H1 (cell line): ENCODE measurements around the gene MYLK2. TPM values are rescaled to one million over a fixed set of nuclear protein-coding genes. Genes with fewer than 3 reads are reported as not detected.

Experiments used
- CTCF ChIA-PET: fragments of 300-600 bp; sonication (Branson Sonifier 250); formaldehyde crosslinking; loops from one replicate; lab custom pipeline; 2021; ENCODE audit not compliant: partially characterized antibody; lab: Charles Lee
- POLR2A ChIA-PET: fragments of 300-600 bp; sonication (Branson Sonifier 250); formaldehyde crosslinking; loops from one replicate; lab custom pipeline; 2021; ENCODE audit warnings: inconsistent platforms; ENCODE audit not compliant: partially characterized antibody; lab: Charles Lee
- DNase-seq, 2 experiments: peaks; one replicate each; pipeline versions ENCODE4 v3.0.0 to v3.0.0-alpha.2; 2010 to 2022; ENCODE audit warnings: low spot score in 2 of 2, low read depth in 1 of 2, mixed read lengths in 1 of 2
- FAIRE-seq: peaks from 2 replicates; lab custom pipeline; 2011; peaks lifted over from hg19 to GRCh38; lab: Jason Lieb, UNC
- H2AFZ ChIP-seq: 2 replicates; pipeline ENCODE4 v1.8.1; 2012; ENCODE audit warnings: low read length, inconsistent platforms
- H2AK5ac ChIP-seq: 2 replicates; pipeline ENCODE4 v1.6.1; 2013; ENCODE audit warnings: low read depth, low read length
- H2BK120ac ChIP-seq: replicated peaks from 2 replicates; pipeline ENCODE3; 2013; ENCODE audit warnings: low read depth, low read length, inconsistent platforms
- H2BK12ac ChIP-seq: 2 replicates; pipeline ENCODE4 v1.6.1; 2013; ENCODE audit warnings: low read depth, low read length
- H2BK15ac ChIP-seq: 2 replicates; pipeline ENCODE4 v1.6.1; 2013; ENCODE audit warnings: low read length
- H2BK20ac ChIP-seq: 2 replicates; pipeline ENCODE4 v1.6.1; 2013; ENCODE audit warnings: low read length
- H2BK5ac ChIP-seq: 2 replicates; pipeline ENCODE4 v1.6.1; 2013; ENCODE audit warnings: low read depth, low read length
- H3K14ac ChIP-seq: 2 replicates; pipeline ENCODE4 v1.6.1; 2013; ENCODE audit warnings: inconsistent platforms; ENCODE audit not compliant: insufficient read length
- H3K18ac ChIP-seq: 2 replicates; pipeline ENCODE4 v1.6.1; 2013; ENCODE audit warnings: low read length; ENCODE audit errors: extremely low read depth
- H3K23ac ChIP-seq: 2 replicates; pipeline ENCODE4 v1.6.1; 2013; ENCODE audit warnings: inconsistent platforms; ENCODE audit not compliant: insufficient read length
- H3K23me2 ChIP-seq: 2 replicates; pipeline ENCODE4 v1.6.1; 2013; ENCODE audit warnings: low read depth, low read length
- H3K27ac ChIP-seq: 2 replicates; pipeline ENCODE4 v1.6.1; 2011; ENCODE audit warnings: low read depth, low read length, inconsistent platforms
- H3K27me3 ChIP-seq, 4 experiments: replicated peaks in 1 of 4; 1 replicate in 1 of 4; 2 replicates in 3 of 4; pipeline versions ENCODE4 v1.6.1 to v1.8.1; 2011 to 2013; ENCODE audit warnings: low read length in 3 of 4, mild to moderate bottlenecking in 3 of 4, inconsistent platforms in 2 of 4, mixed read lengths in 2 of 4, moderate library complexity in 1 of 4; ENCODE audit not compliant: control insufficient read depth in 3 of 4, insufficient read depth in 3 of 4; ENCODE audit errors: extremely low read depth in 1 of 4
- H3K36me3 ChIP-seq, 4 experiments: 2 replicates each; pipeline versions ENCODE4 v1.6.1 to v1.8.1; 2011 to 2013; ENCODE audit warnings: mild to moderate bottlenecking in 4 of 4, low read length in 3 of 4, moderate library complexity in 2 of 4, control low read depth in 1 of 4, inconsistent platforms in 1 of 4; ENCODE audit not compliant: insufficient read depth in 4 of 4, control insufficient read depth in 2 of 4
- H3K4ac ChIP-seq: replicated peaks from 2 replicates; pipeline ENCODE3; 2013; ENCODE audit warnings: low read length, low read depth, mixed read lengths, inconsistent platforms; ENCODE audit not compliant: insufficient read length
- H3K4me1 ChIP-seq, 4 experiments: replicated peaks in 1 of 4; 1 replicate in 1 of 4; 2 replicates in 3 of 4; pipeline versions ENCODE4 v1.6.1 to v1.8.1; 2011 to 2013; ENCODE audit warnings: low read length in 3 of 4, inconsistent platforms in 2 of 4, mixed read lengths in 1 of 4; ENCODE audit not compliant: insufficient read depth in 4 of 4, control insufficient read depth in 3 of 4
- H3K4me2 ChIP-seq, 2 experiments: 2 replicates each; pipeline versions ENCODE4 v1.6.1 to v1.8.1; 2011 to 2013; ENCODE audit warnings: low read depth in 2 of 2, low read length in 2 of 2, control low read depth in 1 of 2, inconsistent platforms in 1 of 2, mild to moderate bottlenecking in 1 of 2; ENCODE audit not compliant: insufficient read depth in 1 of 2
- H3K4me3 ChIP-seq, 4 experiments: fragments of 200-600, 300-600 bp in 1 of 4; sonication (generic), shearing (Covaris generic), sonication (Bioruptor Twin) in 1 of 4; 2 replicates each; pipeline versions ENCODE4 v1.5.1 to v1.8.1; 2011 to 2016; ENCODE audit warnings: low read length in 4 of 4, low read depth in 3 of 4, control low read depth in 2 of 4, inconsistent platforms in 2 of 4, mild to moderate bottlenecking in 2 of 4, mixed read lengths in 1 of 4, moderate library complexity in 1 of 4; ENCODE audit not compliant: insufficient read depth in 2 of 4; ENCODE audit errors: extremely low read depth in 1 of 4
- H3K56ac ChIP-seq: replicated peaks from 2 replicates; pipeline ENCODE3; 2013; ENCODE audit warnings: low read depth, mild to moderate bottlenecking, mixed read lengths, low read length, inconsistent platforms; ENCODE audit not compliant: insufficient read length
- H3K79me1 ChIP-seq: 2 replicates; pipeline ENCODE4 v1.6.1; 2013; ENCODE audit warnings: low read depth, low read length, control low read depth
- H3K79me2 ChIP-seq, 2 experiments: 2 replicates each; pipeline versions ENCODE4 v1.6.1 to v1.8.1; 2012 to 2013; ENCODE audit warnings: low read length in 2 of 2, mild to moderate bottlenecking in 2 of 2, inconsistent platforms in 1 of 2; ENCODE audit not compliant: insufficient read depth in 2 of 2, control insufficient read depth in 1 of 2
- H3K9ac ChIP-seq, 4 experiments: replicated peaks in 1 of 4; 1 replicate in 1 of 4; 2 replicates in 3 of 4; pipeline versions ENCODE4 v1.6.1 to v1.8.1; 2011 to 2013; ENCODE audit warnings: low read depth in 3 of 4, low read length in 3 of 4, control low read depth in 2 of 4, mild to moderate bottlenecking in 2 of 4, moderate library complexity in 2 of 4, inconsistent platforms in 1 of 4; ENCODE audit errors: extremely low read depth in 1 of 4
- H3K9me3 ChIP-seq, 2 experiments: 2 replicates each; pipeline versions ENCODE4 v1.6.1 to v1.8.1; 2012 to 2013; ENCODE audit warnings: mild to moderate bottlenecking in 2 of 2, moderate library complexity in 2 of 2, control low read depth in 1 of 2, inconsistent platforms in 1 of 2, low read depth in 1 of 2, low read length in 1 of 2, mixed read lengths in 1 of 2; ENCODE audit not compliant: insufficient read depth in 2 of 2
- H4K20me1 ChIP-seq, 2 experiments: replicated peaks in 1 of 2; 2 replicates each; pipeline versions ENCODE3 to v1.8.1; 2011 to 2013; ENCODE audit warnings: inconsistent platforms in 2 of 2, low read length in 2 of 2, mild to moderate bottlenecking in 1 of 2; ENCODE audit not compliant: insufficient read depth in 2 of 2, control insufficient read depth in 1 of 2
- H4K5ac ChIP-seq: 2 replicates; pipeline ENCODE4 v1.6.1; 2013; ENCODE audit warnings: low read length, low read depth, mixed read lengths, inconsistent platforms; ENCODE audit not compliant: insufficient read length
- H4K8ac ChIP-seq: 2 replicates; pipeline ENCODE4 v1.8.0; 2013; ENCODE audit warnings: mild to moderate bottlenecking, moderate library complexity, low read length, inconsistent platforms; ENCODE audit not compliant: insufficient read depth; ENCODE audit errors: extremely low read depth
- H4K91ac ChIP-seq: replicated peaks from 2 replicates; pipeline ENCODE3; 2013; ENCODE audit warnings: low read length, mixed read lengths, inconsistent platforms; ENCODE audit not compliant: insufficient read length
- CBX8 ChIP-seq: fragments of 300-800, 300-1000 bp; sonication (generic); IDR thresholded peaks from 2 replicates; pipeline ENCODE4 v1.7.1; 2016; ENCODE audit warnings: low read depth, low read length, borderline replicate concordance
- SRF ChIP-seq: IDR thresholded peaks from 2 replicates; pipeline ENCODE4 v1.6.1; 2011; ENCODE audit warnings: mild to moderate bottlenecking, low read depth, low read length, moderate library complexity
- TAF1 ChIP-seq: IDR thresholded peaks from 2 replicates; pipeline ENCODE4 v1.6.1; 2011; ENCODE audit warnings: mild to moderate bottlenecking, low read depth, low read length
- WGBS, 2 experiments: shearing (Covaris generic) in 1 of 2; methylation state at CpG; one replicate each; pipeline versions ENCODE4 v1.1.6 to v1.1.7; 2013 to 2015; ENCODE audit warnings: low lambda C conversion rate in 2 of 2, mixed read lengths in 2 of 2, inconsistent platforms in 1 of 2, low coverage in 1 of 2, missing lambda C conversion rate in 1 of 2; ENCODE audit not compliant: insufficient replicate concordance in 2 of 2, insufficient coverage in 1 of 2, insufficient read length in 1 of 2; ENCODE audit errors: extremely low coverage in 1 of 2, missing lambda C conversion rate in 1 of 2; 5-methylcytosine and 5-hydroxymethylcytosine counted together
- polyA plus RNA-seq, 7 experiments: library from polyadenylated mRNA; depleted of rRNA in 3 of 7; stranded (reverse) in 5 of 7; unstranded in 2 of 7; fragments of >200 nt in 5 of 7; fragments of 200-250 nt in 2 of 7; gene quantifications; 1 replicate in 5 of 7; 2 replicates in 1 of 7; 4 replicates in 1 of 7; pipeline versions ENCODE4 v1.2.1 to v1.2.3, GENCODE V29; 2011 to 2013; ENCODE audit warnings: missing spikeins in 2 of 7, mixed read lengths in 2 of 7
- total RNA-seq: library from RNA; stranded (reverse); fragmentation: NEBNext Ultra II Directional; extraction: Animal tissue kit (Norgen Biotek cat#: 25700); gene quantifications from 2 replicates; pipeline ENCODE4 v1.2.1, GENCODE V29; 2021

The MYLK2 gene
- total and polyA plus RNA-seq, 2 of the 8 experiments (the other 6 are each of a cell fraction or from before 2014, with no cell fraction given): 0.22 to 0.26 TPM

DNA sequence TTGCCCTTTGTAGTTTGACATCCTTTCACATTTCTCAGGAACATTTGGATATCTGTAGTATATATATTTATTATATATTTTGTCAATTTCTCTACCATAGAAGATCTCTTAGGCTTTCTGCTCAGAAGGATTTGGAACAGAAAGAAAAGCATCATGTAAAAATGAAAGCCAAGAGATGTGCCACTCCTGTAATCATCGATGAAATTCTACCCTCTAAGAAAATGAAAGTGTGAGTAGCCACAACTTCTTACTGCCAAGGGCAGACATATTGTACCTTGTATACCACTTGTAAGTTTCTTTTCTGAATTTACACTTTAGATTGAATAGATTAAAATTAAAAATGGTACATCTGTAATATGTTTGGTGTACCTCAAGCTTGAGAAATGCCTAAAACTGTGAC is 48.9 kb upstream of the MYLK2 start:
- DNase-seq: no peak

More for the DNA sequence above, 48.9 kb upstream of the MYLK2 start:
- no peaks in the 10 kb centered on the region for H3K79me2 ChIP-seq
- H3K4ac ChIP-seq: no peak overlapping the region
- H4K5ac ChIP-seq: no peak overlapping the region
- no peak overlapping the region for H2BK15ac ChIP-seq
- no peak overlapping the region for H2AK5ac ChIP-seq
- peaks cover 0 to 2% of the 10 kb centered on the region in 2 experiments for H4K20me1 ChIP-seq
- H3K18ac ChIP-seq: no peak overlapping the region
- H4K8ac ChIP-seq: no peak overlapping the region
- H2BK120ac ChIP-seq: no peak overlapping the region
- 92% methylated on average over 1 of the region's 1 CpG; no CpG with 5 or more reads in 1 of the 2 experiments for WGBS, 2 experiments
- TF ChIP-seq TAF1 (no peak), CBX8 (no peak), SRF (no peak)
- ChIA-PET CTCF (no interaction called here), POLR2A (interaction anchor here (0.6 kb wide), 1 partner anchor 48 kb away, joined by 4 read pairs; no protein-coding TSS in a partner anchor)
- H3K9ac ChIP-seq: no peak overlapping the region
- no peak overlapping the region for H3K14ac ChIP-seq
- H4K91ac ChIP-seq: no peak overlapping the region
- H2BK20ac ChIP-seq: no peak overlapping the region
- no peak overlapping the region for H3K27ac ChIP-seq
- H2BK5ac ChIP-seq: no peak overlapping the region
- H3K56ac ChIP-seq: no peak overlapping the region
- H3K4me2 ChIP-seq: no peak overlapping the region
- H3K27me3 ChIP-seq: no peaks in the 10 kb centered on the region
- H3K23me2 ChIP-seq: no peaks in the 10 kb centered on the region
- no peak overlapping the region for H2AFZ ChIP-seq
- no peak overlapping the region for H3K23ac ChIP-seq
- H3K4me1 ChIP-seq: no peaks in the 10 kb centered on the region; a peak in 1 of 7 replicates
- peaks cover 31 to 68% (median 45%) of the 10 kb centered on the region in 4 experiments for H3K36me3 ChIP-seq
- H3K4me3 ChIP-seq: no peak overlapping the region
- no peak for FAIRE-seq
- no peaks in the 10 kb centered on the region for H3K9me3 ChIP-seq
- H2BK12ac ChIP-seq: no peak overlapping the region
- H3K79me1 ChIP-seq: no peaks in the 10 kb centered on the region
